ENCODE results near the gene MN1.

GRCh38 chr22:27783436-27784119 lies 18.0 kb downstream of the MN1 start:
- TF ChIP-seq CTCF (conservative IDR thresholded peaks at IDR 0.05 in 1 of 2, IDR thresholded peaks at IDR 0.05 in 1 of 2; ENCODE audit: low read depth in 1 of 2, low read length in 2 of 2) (no peak), EZH2 (IDR thresholded peaks at IDR 0.05; ENCODE audit: low read length, missing control alignments) (no peak)
